ENCODE results near the gene SEMA3E.

Gene SEMA3E

DNA sequence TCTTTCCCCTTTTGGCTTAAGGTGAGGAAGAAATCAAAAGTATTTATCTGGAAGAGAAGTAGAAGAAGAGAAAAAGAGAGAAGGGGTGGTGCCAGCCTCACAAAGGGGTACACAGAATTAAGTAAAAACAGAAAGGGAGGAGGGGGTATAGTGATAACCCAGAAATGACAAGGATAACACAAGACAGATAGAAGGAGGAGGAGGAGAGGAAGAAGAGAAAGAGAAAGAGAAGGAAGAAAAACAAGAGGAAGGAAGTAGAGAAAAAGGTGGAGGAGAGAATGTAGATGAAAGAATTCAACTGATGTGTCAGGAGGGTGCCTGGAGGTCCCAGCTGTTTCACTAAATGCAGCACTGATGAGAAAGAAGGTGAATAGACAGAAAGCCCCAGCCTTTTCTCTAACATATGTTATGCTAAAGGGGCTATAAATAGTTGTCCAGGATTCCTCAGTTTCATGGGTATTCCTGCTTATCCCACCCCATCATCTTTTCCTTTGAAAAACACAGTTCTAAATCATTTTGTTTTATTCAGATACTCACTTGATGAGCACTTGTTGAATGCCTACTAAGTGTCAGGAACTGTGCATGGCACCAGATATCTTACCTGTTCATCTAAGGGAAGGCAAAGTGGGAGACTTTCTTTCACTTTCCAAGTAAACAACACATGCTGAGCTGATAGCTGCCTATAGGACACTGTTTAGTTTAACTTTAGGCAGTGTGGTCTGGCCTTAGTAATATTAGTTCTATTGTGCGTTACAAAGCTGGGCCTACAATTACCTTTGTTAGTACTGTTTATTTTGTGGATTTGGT is 8.0 kb downstream of the SEMA3E start:
- DNase-seq = no peak

DNA sequence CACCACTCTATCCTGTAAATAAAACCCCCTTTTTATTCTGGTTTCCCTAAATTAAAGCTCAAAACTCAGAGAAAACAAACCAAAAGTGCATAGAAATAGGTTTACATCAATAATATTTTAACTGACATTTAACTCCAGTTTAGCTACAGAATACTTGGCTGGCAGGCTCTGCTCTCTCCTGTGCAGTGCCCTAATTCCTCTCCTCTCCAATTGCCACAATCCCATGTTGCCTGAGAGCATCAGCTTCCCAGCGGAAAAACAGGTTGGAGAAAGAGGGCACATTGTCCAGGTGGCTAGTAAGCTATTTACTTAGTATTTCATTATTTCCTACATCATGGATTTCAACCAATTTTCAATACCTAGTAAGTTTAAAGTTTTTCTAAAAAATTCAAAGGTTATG is 8.7 kb downstream of the SEMA3E start:
- DNase-seq = no peak

DNA sequence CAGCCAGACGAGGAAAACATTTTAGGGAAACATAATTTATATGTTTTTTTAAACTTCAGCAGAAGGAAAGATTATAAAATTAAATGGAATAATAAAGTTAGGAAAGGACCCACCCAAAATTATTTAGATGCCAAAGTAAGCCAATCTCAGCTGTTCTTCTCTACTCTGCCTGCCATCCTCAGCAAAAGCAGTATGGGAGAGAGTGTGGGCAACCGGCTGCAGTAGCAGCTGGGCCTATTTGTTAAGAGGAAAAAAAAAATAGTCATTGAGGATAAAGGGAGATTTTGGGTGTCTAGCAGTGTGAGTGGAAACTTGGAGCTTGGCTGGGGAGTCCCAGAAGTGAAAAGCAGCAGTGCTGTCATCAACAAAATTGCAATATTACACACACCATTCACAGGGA is 15.4 kb downstream of the SEMA3E start:
- no peak for DNase-seq

DNA sequence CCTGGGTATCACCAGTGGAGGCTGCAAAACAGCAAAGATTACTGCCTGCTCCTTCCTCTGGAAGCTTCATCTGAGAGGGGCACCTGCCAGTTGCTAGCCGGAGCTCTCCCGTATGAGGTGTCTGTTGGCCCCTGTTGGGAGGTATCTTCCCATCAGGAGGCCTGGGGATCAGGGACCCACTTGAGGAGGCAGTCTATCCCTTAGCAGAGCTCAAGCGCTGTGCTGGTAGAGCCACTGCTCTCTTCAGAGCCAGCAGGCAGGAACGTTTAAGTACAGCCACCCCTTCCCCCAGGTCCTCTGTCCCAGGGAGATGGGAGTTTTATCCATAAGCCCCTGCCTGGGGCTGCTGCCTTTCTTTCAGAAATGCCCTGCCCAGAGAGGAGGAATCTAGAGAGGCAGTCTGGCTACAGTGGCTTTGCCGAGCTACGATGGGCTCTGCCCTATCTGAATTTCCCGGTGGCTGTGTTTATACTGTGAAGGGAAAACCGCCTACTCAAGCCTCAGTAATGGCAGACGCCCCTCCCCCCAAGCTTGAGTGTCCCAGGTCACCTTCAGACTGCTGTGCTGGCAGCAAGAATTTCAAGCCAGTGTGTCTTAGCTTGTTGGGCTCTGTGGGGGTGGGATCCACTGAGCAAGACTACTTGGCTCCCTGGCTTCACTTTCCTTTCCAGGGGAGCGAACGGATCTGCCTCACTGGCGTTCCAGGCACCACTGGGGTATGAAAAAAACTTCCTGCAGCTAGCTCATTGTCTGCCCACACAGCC is 19.6 kb downstream of the SEMA3E start:
- DNase-seq = no peak

DNA sequence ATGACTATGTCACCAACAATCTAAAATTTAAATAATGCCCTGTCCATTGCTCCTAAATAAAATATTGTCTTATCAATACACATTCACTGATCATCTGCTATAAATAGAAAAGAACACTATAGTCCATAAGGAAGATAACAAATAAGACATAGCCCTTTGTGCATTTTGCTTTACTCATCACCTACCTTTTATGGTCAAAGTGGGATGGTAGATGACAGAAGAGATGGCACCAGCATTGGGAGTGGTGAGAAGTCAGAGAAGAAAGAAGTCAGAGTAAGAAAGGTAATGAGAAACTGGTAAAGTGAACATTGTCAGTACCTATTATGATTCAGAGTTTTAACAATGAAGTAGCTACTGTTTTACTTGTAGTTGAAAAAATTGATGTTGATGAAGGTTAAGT is 31.1 kb downstream of the SEMA3E start:
- DNase-seq = no peak

DNA sequence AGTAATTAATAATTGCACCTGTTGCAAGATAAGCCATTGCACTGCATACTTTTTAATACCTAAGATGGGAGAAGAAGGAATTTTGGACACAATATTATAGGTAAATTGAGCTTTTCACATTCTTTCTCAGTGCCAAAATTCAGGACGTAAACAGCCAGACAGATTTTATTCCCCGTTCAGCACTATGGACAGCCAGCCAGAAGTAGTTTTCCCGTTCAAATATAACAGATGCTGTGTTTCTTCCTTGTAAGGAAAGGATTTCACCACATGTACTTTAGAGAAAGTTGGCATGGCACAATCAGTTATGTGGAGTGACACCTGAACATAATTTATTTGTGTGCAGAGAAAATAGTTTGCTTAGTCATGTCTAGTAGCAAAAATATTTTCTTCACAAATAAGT is 34.8 kb downstream of the SEMA3E start:
- no peak for DNase-seq

DNA sequence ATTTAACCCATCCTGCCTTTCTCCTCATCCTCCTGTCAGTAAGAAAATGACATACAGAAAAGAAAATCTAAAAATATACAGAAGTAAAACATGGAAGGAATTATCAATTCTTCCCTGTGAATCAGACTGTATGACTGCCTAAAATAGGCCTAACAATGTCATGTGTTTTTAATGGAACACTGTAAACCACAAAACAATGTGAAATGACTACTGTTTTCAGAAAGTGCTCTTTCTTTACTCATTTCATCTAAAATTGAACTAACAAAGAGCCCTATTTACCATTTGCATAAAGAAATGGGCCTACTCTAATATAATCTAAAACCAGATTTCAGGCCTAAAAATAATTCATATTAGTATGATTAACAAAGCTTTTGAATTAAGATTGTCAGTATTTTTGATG is 35.7 kb downstream of the SEMA3E start:
- no peak for DNase-seq

DNA sequence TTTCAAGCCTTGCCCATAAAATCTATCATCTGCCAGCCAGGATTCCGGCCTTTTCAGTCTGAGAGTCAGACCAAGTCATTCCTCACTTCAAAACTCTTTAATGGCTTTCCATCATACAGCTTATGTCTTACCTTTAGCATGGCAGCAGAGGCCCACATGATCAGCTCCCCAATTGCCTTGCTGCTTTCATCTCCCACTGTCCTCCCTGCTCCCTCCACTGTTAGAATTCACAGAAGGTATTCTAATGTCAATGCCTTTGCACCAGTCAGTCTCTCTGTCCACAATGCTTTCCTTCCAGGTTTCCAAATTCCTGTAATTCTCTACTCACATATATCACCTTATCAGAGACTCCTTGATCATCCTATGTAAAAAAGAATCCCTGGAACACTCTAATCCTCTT is 37.2 kb downstream of the SEMA3E start:
- no peak for DNase-seq

DNA sequence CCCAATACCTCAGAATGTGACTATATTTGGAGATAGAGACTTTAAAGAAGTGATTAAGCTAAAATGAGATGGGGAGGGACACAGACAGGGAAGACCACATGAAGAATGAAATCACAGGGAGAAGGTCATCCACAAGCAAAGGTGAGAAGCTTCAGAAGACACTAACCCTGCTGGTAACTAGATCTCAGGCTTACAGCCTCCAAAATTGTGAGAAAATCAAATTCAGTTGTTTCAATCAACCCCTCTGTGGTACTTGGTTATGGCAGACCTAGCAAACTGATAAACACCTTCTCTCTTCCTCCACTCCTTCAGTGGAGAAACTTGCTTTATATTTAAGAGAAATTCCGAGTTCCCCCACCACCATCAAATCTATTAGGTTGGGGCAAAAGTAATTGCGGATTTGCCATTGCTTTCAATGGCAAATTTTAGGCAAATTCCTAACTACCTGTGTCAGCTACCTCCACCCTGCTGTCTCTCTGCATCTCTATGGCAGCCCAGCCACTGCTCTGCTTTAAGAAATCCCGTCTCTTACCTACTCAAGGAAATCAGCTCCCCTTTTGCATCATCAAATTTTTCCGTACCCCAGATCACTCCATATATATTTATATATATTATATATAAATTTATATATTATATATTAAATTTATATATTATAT is 38.2 kb downstream of the SEMA3E start:
- no peak for DNase-seq

DNA sequence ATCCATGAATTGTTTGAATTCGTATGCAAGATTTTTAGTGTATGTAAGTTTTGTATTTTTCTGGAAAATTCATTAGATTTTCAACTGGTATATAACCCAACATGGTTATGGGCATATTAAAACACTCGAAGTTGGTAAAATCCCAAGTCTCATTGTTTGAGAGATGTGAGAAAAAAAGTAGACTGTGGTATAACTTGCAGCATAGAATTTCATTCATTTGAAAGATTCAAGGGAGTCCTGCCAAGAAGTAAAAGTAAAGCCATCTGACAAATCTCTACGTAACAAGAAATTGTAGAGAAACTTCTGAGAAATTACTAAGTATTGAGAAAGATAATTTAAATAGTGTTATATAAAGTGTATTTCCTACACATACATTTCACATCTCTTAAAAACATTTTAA is 40.2 kb downstream of the SEMA3E start:
- no peak for DNase-seq

DNA sequence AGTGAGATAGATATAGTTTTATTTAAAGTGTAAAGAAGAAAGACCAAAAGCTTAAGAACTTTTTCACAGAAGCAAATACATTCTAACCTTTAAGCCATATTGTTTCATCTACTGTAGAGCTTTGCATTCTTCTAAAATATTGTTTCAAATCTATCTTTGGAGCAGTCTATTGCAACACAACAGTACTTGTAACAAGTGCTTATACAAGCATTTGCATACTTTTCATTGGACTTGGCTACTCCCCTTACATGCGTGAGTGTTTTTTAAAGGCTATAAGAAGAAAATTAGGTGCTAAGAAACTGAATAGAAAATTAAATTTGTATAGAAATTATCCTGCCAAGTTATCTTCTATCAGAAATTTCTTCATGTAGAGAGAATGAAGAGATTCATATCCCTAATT is 45.3 kb downstream of the SEMA3E start:
- DNase-seq = no peak

DNA sequence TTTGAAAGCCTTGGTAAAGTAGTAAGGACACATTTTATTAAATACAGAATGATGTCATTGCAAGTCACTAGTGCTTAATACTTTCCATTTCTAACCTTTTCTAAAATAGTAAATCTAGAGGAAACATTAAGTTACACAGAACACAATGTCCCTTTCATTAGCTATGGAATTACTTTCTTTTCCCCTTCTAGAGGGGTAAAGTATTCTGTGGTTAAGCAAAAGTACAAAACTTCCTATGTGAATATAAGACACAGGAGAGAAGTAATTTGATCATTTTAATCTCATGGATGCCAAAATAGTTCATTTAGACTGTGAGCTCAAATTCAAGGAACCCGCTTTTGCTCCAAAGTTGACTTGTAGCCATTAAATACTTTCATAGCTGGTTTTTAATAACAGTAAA is 49.8 kb downstream of the SEMA3E start:
- DNase-seq = no peak

DNA sequence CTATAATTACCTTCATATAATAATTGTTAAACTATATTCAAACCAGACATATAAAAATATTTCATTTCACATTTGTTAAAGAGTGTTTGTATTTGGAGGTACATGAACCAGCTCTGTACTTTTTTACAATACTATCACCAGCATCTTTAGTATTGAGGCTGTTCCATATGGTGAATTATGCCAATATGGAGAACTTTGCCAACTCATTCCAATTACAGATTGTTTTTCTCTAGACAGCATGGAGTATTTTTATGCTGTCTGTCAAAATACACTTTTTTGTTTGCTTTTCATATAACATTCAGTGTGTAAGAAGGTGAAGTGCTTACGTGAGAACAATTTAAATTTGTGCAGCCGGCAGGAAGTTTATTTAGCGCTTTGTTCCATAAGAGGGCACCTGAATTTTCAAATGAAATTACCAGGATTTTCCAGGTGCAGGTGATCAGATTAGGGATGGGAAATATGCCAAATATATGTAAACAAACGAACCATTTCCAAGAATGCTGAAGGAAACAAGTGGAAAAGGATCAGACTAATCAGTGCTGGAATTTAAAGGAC is 54.9 kb downstream of the SEMA3E start:
- DNase-seq = peak; percentile 87 to 88

DNA sequence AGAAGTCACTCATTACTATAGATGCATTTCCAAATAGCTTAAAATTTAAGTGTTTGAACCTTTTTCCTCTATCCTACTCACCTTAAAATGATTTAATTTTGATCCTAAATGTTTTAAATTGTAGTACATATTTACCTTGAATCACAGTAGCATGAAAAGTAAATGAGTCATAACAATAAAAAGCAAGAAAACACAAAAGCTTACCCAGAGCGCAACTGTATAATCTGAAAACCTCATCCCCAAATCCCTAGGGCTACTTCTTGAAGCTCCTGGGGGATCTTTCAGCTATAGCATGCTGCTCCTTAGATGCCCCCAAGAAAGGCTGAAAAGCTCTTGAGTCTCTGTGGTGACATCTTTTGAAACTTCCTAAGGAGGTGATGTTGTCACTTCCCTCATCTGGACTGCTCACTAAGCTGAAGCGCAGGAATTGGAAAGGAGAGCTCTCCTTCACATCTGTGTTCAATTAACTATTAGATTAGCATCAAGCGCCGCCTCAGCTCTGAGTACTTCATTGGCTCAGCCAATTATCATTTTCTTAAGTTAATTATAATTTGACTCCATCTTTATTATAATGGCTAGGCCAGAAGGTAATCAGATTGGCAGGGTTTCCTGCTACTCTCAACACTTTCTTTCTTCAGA is 60.2 kb downstream of the SEMA3E start:
- no peak for DNase-seq

DNA sequence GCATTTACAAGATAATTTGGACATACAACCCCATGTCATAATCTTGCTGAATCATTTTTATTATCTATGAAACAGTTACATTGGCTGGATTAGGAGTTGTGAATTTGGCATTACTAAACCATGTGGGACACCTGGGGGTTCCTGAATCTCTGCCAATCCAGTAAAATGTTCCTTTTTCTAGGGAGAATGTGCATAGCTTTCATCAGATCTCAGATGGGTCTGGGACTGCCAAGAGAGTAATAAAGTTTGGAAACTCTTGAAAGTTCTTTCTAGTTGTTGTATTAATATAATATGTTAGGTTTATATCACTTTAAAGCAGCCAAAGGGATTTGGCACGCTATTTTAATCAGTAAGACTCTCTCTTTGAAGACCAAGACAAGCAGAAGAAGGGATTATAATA is 62.7 kb downstream of the SEMA3E start:
- DNase-seq = no peak

DNA sequence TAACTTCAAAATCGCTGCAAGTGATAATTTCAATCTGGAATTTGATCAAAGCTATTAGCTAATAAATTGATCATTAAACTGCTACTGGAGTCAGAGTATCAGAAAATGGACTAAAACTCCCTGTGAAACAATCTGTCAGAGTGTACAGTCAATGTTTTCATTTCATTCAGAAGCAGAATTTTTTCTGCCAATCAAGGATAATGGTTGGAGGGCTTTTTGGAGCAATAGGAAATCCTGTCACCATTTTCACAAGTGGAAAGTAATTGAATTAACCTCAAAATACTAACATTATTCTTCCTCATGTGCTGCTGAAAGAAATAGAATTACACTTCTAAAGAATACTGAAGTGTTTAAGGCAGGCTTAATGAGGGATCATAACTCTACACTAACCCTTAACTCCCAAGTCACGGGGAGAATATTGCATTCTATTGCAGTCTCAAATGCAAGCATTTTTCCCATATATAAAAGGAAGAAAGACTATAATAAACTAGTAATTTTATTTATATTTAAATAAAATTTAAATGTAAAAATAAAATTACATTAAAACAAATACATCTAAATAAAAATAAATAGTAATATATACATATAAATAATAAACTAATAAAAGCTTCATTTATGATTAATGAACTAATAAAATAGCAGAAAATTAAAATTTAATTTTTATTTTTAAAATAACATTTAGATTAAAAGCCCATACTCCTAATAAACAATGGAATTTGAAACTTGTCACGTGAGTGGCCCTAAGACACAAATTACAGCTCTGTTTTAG is 67.1 kb downstream of the SEMA3E start:
- no peak for DNase-seq

DNA sequence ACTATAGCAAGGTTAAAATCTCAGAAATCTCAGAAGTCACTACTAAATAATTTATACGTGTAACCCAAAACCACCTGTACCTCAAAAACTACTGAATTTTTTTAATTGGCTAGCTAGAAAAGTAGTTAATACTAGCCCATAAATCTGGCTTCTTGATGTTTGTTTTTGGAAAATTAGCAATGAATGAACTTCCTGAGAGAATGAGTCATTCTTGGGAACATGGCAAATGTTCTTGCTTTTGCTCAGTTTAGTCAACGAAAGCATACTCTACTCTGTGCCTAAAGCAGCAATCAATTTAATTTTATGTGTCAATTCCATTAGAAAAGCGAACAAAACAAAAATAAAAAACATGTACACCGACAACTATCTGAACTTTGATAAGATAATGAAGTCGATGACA is 69.2 kb downstream of the SEMA3E start:
- no peak for DNase-seq

DNA sequence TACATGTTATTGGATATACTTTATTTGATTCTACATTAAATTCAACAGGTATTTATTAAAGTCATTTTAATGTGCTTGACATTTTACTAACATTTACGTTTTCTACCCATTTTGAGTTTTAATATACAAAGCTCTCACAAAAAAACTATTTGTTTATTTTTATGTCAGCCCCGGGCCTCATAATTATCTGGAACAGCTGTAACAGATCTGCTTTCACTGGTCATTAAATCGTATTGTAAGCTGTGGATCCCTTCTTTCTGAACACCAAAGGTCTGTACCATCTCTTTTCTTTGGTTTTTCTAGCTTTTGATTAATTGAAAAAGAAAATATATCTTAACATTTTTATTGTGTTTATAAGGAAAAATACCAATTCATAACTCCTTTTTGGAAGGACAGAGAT is 73.5 kb downstream of the SEMA3E start:
- no peak for DNase-seq

DNA sequence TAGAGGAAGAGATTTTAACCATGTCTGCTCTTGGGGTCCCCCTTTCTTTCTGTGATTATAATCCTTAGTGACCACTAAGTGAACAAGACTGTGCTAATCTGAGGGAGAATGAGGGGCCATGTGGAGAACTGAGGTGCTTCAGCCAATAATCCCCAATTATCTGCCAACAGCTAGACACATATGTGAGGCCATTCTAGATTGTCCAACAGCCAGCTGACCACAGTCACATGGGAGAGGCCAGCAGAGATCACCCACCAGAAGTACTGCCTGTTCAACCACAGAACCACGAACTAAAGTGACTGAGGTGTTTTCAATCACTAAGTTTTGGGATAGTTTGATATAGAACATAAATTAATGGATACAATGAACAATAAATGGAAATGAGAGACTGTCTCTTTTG is 74.3 kb downstream of the SEMA3E start:
- no peak for DNase-seq

DNA sequence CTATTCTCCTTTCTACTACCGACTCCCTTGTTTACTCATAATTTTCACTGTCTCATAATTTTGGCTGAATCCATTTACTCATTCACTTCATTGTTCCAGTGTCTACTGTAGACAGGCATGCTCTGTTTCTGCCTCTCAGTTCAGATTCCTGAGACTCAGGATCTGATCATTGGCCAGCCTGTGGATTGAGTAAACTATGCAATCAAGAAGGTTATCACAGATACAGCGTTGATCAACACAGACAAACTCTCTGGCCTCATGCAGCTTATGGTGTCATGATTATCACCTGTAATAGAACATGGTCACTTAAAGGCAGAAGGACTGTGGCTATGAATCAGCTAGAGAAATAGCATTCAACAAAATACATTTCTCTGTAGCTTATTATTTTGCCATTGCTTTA is 86.0 kb downstream of the SEMA3E start:
- no peak for DNase-seq

DNA sequence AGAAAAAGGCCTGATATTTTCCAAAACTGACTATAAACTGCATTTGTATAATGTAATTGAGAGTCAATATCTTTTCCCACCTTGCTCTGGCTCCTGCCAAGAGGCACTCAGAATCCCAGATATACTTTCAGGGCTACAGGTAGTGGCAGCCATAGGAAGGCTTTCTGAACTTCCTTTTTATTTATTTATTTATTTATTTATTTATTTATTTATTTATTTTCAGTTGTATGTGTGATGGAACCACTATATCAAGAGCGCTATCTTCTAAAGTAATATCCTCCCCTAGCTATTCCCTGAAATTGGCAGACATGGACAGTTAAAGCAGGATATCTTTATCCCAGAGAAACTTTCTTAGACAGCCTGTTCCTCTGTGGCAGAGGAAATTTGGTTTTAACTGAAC is 86.7 kb downstream of the SEMA3E start:
- DNase-seq = no peak

DNA sequence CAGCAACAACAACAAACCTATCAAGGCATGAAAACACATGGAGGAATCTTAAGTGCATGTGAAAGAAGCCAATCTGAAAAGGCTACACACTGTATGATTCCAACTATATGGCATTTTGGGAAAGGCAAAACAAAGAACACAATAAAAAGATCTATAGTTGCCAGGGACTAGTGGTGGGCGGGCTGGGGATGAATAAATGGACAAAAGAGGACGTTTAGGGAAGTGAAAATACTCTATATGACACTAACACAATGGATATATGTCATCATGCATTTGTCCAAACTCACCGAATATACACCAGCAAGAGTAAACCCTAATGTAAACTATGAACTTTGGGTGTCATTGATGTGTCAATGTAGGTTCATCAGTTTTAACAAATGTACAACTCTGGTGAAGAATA is 89.1 kb downstream of the SEMA3E start:
- no peak for DNase-seq
